HCT116 (cell line): ENCODE measurements around the gene LRRC75A. TPM values are rescaled to one million over a fixed set of nuclear protein-coding genes. Genes with fewer than 3 reads are reported as not detected.

ENCODE experiments used
- ATAC-seq: fragments of 200-7000 bp; cut with Tn5 transposase; 2 replicates; pipeline ENCODE4 v1.9.1; 2020; ENCODE audit warnings: mild to moderate bottlenecking, moderate library complexity
- BruUV-seq: library from RNA; stranded (reverse); fragments of 400-500 nt; replicated peaks from 2 replicates; lab custom pipeline; 2021; lab: Mats Ljungman, UMichigan
- CTCF ChIA-PET: fragments of 300-600 bp; sonication (Branson Sonifier 250); formaldehyde crosslinking; loops from one replicate; lab custom pipeline; 2021; ENCODE audit warnings: antibody characterized with exemption; lab: Charles Lee
- POLR2A ChIA-PET: fragments of 300-600, 350-600 bp; sonication (Branson Sonifier 250); formaldehyde crosslinking; loops from one replicate; lab custom pipeline; 2021; ENCODE audit warnings: antibody characterized with exemption; lab: Charles Lee
- RAD21 ChIA-PET, 2 experiments: fragments of 300-600 bp; sonication (Branson Sonifier 250); formaldehyde crosslinking; loops; one replicate each; lab custom pipeline; 2023; ENCODE audit warnings: low total read pairs in 2 of 2; ENCODE audit not compliant: uncharacterized antibody in 2 of 2, unreplicated experiment in 2 of 2, low non-redundant PET in 1 of 2; lab: Charles Lee
- DNase-seq: peaks from one replicate; pipeline ENCODE4 v3.0.0-alpha.2; 2010; ENCODE audit warnings: low read depth, low spot score
- H2AFZ ChIP-seq: fragments of 200-600 bp; shearing (Covaris generic), sonication (generic); 2 replicates; pipeline ENCODE4 v1.6.1; 2017; ENCODE audit warnings: low read depth, mixed run types, mixed read lengths, antibody characterized with exemption, low read length; ENCODE audit not compliant: poor library complexity, severe bottlenecking
- H3K27ac ChIP-seq: 2 replicates; pipeline ENCODE4 v1.5.1; 2012; ENCODE audit warnings: low read depth, low read length
- H3K27me3 ChIP-seq: fragments of 200-600 bp; sonication (generic); 2 replicates; pipeline ENCODE4 v1.6.1; 2016; ENCODE audit warnings: mixed run types, low read length, mixed read lengths; ENCODE audit not compliant: insufficient read depth
- H3K36me3 ChIP-seq, 2 experiments: fragments of 200-500 bp in 1 of 2; fragments of 200-600 bp in 1 of 2; sonication (Bioruptor generic) in 1 of 2; sonication (generic) in 1 of 2; 2 replicates each; pipeline versions ENCODE4 v1.5.1 to v1.6.1; 2014 to 2016; ENCODE audit warnings: low read length in 2 of 2, inconsistent platforms in 1 of 2, mixed read lengths in 1 of 2, mixed run types in 1 of 2; ENCODE audit not compliant: insufficient read depth in 2 of 2, control insufficient read depth in 1 of 2
- H3K4me1 ChIP-seq, 2 experiments: fragments of 200-600 bp in 1 of 2; sonication (generic) in 1 of 2; 2 replicates each; pipeline versions ENCODE4 v1.5.1 to v1.6.1; 2012 to 2017; ENCODE audit warnings: low read length in 2 of 2, inconsistent platforms in 1 of 2, mild to moderate bottlenecking in 1 of 2, mixed read lengths in 1 of 2, mixed run types in 1 of 2, moderate library complexity in 1 of 2; ENCODE audit not compliant: insufficient read depth in 2 of 2, control insufficient read depth in 1 of 2
- H3K4me2 ChIP-seq: fragments of 200-600 bp; sonication (generic); 2 replicates; pipeline ENCODE4 v1.6.1; 2017; ENCODE audit warnings: mixed run types, low read length, mixed read lengths
- H3K4me3 ChIP-seq, 2 experiments: fragments of 200-600 bp in 1 of 2; sonication (generic) in 1 of 2; replicated peaks in 1 of 2; 2 replicates each; pipeline ENCODE4 v1.5.1; 2011 to 2016; ENCODE audit warnings: low read length in 2 of 2, control low read depth in 1 of 2, low read depth in 1 of 2, mild to moderate bottlenecking in 1 of 2, mixed read lengths in 1 of 2, mixed run types in 1 of 2
- H3K79me2 ChIP-seq: fragments of 200-600 bp; sonication (generic); 2 replicates; pipeline ENCODE4 v1.6.1; 2017; ENCODE audit warnings: mild to moderate bottlenecking, mixed run types, low read length, moderate library complexity, mixed read lengths; ENCODE audit not compliant: insufficient read depth
- H3K9ac ChIP-seq: fragments of 200-600 bp; sonication (generic); 2 replicates; pipeline ENCODE4 v1.6.1; 2016; ENCODE audit warnings: low read length, mixed read lengths
- H3K9me2 ChIP-seq: fragments of 200-600 bp; sonication (generic), shearing (Covaris generic); 2 replicates; pipeline ENCODE4 v1.6.1; 2017; ENCODE audit warnings: mixed run types, mild to moderate bottlenecking, moderate library complexity; ENCODE audit not compliant: insufficient read depth
- H3K9me3 ChIP-seq, 2 experiments: fragments of 200-500 bp in 1 of 2; fragments of 200-600 bp in 1 of 2; sonication (Bioruptor generic) in 1 of 2; sonication (generic) in 1 of 2; 2 replicates each; pipeline ENCODE4 v1.6.1; 2014 to 2017; ENCODE audit warnings: low read length in 2 of 2, mixed read lengths in 2 of 2, inconsistent platforms in 1 of 2, low read depth in 1 of 2, mild to moderate bottlenecking in 1 of 2, mixed run types in 1 of 2, moderate library complexity in 1 of 2; ENCODE audit not compliant: control insufficient read depth in 1 of 2, insufficient read depth in 1 of 2
- H4K20me1 ChIP-seq: fragments of 200-600 bp; sonication (generic), shearing (Covaris generic); 2 replicates; pipeline ENCODE4 v1.6.1; 2017; ENCODE audit warnings: mixed run types, mild to moderate bottlenecking, moderate library complexity; ENCODE audit not compliant: insufficient read depth
- CTCF ChIP-seq, 3 experiments: fragments of 200-600 bp in 1 of 3; sonication (generic) in 1 of 3; IDR thresholded peaks in 2 of 3; conservative IDR thresholded peaks in 1 of 3; 2 replicates each; pipeline ENCODE4 v1.5.1; 2012 to 2017; ENCODE audit warnings: low read depth in 2 of 3, low read length in 2 of 3, antibody characterized with exemption in 1 of 3, borderline replicate concordance in 1 of 3, control low read depth in 1 of 3, mild to moderate bottlenecking in 1 of 3, mixed read lengths in 1 of 3, mixed run types in 1 of 3, moderate library complexity in 1 of 3; ENCODE audit not compliant: insufficient read depth in 1 of 3
- EGR1 ChIP-seq: IDR thresholded peaks from 2 replicates; pipeline ENCODE4 v1.6.1; 2012; ENCODE audit warnings: low read depth
- EZH2 ChIP-seq: fragments of 200-600 bp; sonication (generic); IDR thresholded peaks from 2 replicates; pipeline ENCODE4 v1.6.1; 2017; ENCODE audit warnings: antibody characterized with exemption, mixed run types
- FOSL1 ChIP-seq: IDR thresholded peaks from 2 replicates; pipeline ENCODE4 v1.6.1; 2012; ENCODE audit warnings: low read depth
- JUND ChIP-seq: IDR thresholded peaks from 2 replicates; pipeline ENCODE4 v1.6.1; 2012
- MAX ChIP-seq: IDR thresholded peaks from 2 replicates; pipeline ENCODE4 v1.6.1; 2012
- SIN3A ChIP-seq: IDR thresholded peaks from 2 replicates; pipeline ENCODE4 v1.6.1; 2012; ENCODE audit warnings: low read depth
- SP1 ChIP-seq: IDR thresholded peaks from 2 replicates; pipeline ENCODE4 v1.6.1; 2012; ENCODE audit warnings: low read depth
- TCF7L2 ChIP-seq: IDR thresholded peaks from 2 replicates; pipeline ENCODE4 v1.7.0; 2011; ENCODE audit warnings: borderline replicate concordance, inconsistent platforms; ENCODE audit not compliant: insufficient read depth, insufficient read length; ENCODE audit errors: extremely low read depth
- ZBTB33 ChIP-seq: IDR thresholded peaks from 2 replicates; pipeline ENCODE4 v1.6.1; 2011; ENCODE audit warnings: mild to moderate bottlenecking, low read length, moderate library complexity; ENCODE audit not compliant: insufficient replicate concordance; ENCODE audit errors: extremely low read depth
- ZFX ChIP-seq: fragments of 450-650 bp; IDR thresholded peaks from 2 replicates; pipeline ENCODE4 v1.6.1; 2017
- ZNF274 ChIP-seq: fragments of 200-500 bp; sonication (Bioruptor generic); IDR thresholded peaks from 2 replicates; pipeline ENCODE4 v1.6.1; 2014; ENCODE audit warnings: mild to moderate bottlenecking, low read depth, low read length, inconsistent platforms
- intact Hi-C: fragments of 100-400 bp; cut with micrococcal nuclease; formaldehyde crosslinking; loops from 2 replicates; pipeline ENCODE4 v1.10.0; 2022
- total RNA-seq: library from RNA; stranded (reverse); gene quantifications from one replicate; pipeline ENCODE4 v1.2.1, GENCODE V29; 2021; ENCODE audit not compliant: unreplicated experiment

The LRRC75A gene
- total RNA-seq, 1 experiment from 2014 or later, result 2.3 TPM

DNA sequence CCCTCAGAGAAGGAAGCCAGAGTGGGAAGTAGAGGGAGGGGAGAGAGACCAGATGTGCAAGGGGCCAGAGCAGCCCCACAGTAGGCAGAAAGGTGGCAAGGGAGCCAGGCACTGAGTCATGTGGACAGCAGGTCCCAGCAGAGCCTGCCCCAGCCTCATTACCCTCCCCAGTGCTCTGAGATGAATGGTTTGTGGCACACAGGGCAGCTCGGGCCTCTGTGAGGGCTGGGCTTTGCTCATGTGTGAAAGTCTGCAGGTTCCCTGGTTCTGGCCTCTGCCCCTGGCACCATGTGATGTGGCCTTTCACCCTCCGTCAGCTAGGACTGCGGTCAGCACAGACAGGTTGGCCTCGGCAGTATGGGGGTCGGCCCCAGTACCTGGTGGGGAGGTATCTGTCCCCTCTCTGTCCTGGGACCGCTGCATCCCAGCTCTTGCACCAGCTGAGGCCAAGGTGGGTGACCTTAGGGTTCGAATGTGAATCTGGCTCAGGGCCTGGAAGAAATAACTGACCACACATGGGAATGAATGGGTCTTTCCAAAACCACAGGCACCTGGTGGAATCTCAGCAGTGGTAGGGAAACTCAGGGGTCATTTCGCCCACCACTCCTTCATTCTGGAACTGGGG lies 8.9 kb downstream of the LRRC75A start (continued):
- TF ChIP-seq TCF7L2, result no peak
- no peak for TF ChIP-seq ZFX
- no peak for TF ChIP-seq EZH2
- TF ChIP-seq MAX, result no peak

DNA sequence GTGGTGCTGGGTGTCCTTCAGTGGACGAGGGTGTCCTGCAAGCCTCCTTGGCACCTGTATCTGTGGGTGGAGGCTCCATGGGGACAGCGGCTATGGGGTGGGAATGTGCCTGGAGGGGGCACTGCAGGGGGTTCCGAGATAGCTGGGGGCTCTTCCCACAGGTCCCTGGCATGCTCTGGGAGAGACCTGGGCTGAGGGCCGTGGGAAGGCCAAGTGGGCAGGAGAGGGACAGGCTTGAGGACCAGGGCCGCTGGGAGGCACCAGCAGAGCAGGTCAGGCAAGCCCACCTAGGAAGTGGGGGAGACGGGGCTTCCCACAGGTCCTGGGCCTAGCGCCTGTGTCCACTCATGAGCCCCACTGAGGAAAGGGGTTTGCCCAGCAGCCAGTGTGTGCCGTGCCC lies 9.7 kb downstream of the LRRC75A start:
- DNase-seq, result no peak
- POLR2A ChIA-PET, result no interaction called here

GRCh38 chr17:16480995-16481394 lies 11.0 kb downstream of the LRRC75A start:
- Histone ChIP-seq H4K20me1 (no peaks in the 10 kb centered on the region), H3K4me2 (no peak overlapping the region), H3K9ac (no peak overlapping the region), H3K9me2 (no peaks in the 10 kb centered on the region), H3K27me3 (no peaks in the 10 kb centered on the region), H3K27ac (no peak overlapping the region), H2AFZ (no peak overlapping the region), H3K79me2 (no peaks in the 10 kb centered on the region), H3K4me1 (peaks cover 16 to 25% of the 10 kb centered on the region in 2 experiments), H3K4me3 (no peak overlapping the region), H3K36me3 (no peaks in the 10 kb centered on the region), H3K9me3 (no peaks in the 10 kb centered on the region)
- RAD21 ChIA-PET, result no interaction called here
- CTCF ChIA-PET, result no interaction called here
- intact Hi-C loops, result no loop called here
- POLR2A ChIA-PET, result no interaction called here
- DNase-seq (no peak), ATAC-seq (no peak)
- BruUV-seq, result no TSS peak
- no peak for TF ChIP-seq SIN3A
- no peak for TF ChIP-seq ZFX
- no peak for TF ChIP-seq ZBTB33
- no peak for TF ChIP-seq ZNF274
- TF ChIP-seq SP1, result no peak
- no peak for TF ChIP-seq CTCF (IDR thresholded peaks at IDR 0.05 in 2 of 3, conservative IDR thresholded peaks at IDR 0.05 in 1 of 3; ENCODE audit: borderline replicate concordance in 1 of 3, insufficient read depth in 1 of 3, low read depth in 2 of 3, low read length in 2 of 3)
- TF ChIP-seq EGR1, result no peak
- TF ChIP-seq MAX, result no peak

More for the DNA sequence above, 9.7 kb downstream of the LRRC75A start:
- CTCF ChIA-PET, result no interaction called here
- Histone ChIP-seq H3K79me2 (no peaks in the 10 kb centered on the region), H3K27me3 (no peaks in the 10 kb centered on the region), H3K9ac (no peak overlapping the region), H3K4me2 (no peak overlapping the region)
- no peak for ATAC-seq
- intact Hi-C loops, result no loop called here
- TF ChIP-seq SP1, result no peak
- no peak for TF ChIP-seq JUND
- no peak for TF ChIP-seq FOSL1
- TF ChIP-seq, all 23 proteins: peak for 0
- Histone ChIP-seq H2AFZ (no peak overlapping the region), H3K36me3 (no peaks in the 10 kb centered on the region), H3K9me3 (no peaks in the 10 kb centered on the region), H4K20me1 (no peaks in the 10 kb centered on the region), H3K9me2 (no peaks in the 10 kb centered on the region), H3K4me1 (peaks cover 18% of the 10 kb centered on the region in 2 experiments), H3K4me3 (no peak overlapping the region), H3K27ac (no peak overlapping the region)
- no TSS peak for BruUV-seq
- RAD21 ChIA-PET, result no interaction called here
